Measurements from ENCODE around the gene S100A13.
"Not testable (repeated sequence)": the region's sequence is repeated elsewhere in the genome, so short reads cannot be mapped to it uniquely, and the experiment has no call there.

The S100A13 gene

GRCh38 chr1:153655333-153655732 lies 28.0 kb upstream of the S100A13 start:
- H3K27ac Mint-ChIP-seq: peak overlapping the region in 1 of 2 donors; percentile 36
- ATAC-seq: no peak
- H3K4me1 Mint-ChIP-seq: peaks cover 25% of the 10 kb centered on the region
- no peak for DNase-seq
- no peaks in the 10 kb centered on the region for H3K9me3 Mint-ChIP-seq
- no peaks in the 10 kb centered on the region for H3K27me3 Mint-ChIP-seq
- H3K4me3 Mint-ChIP-seq: no peak overlapping the region

DNA sequence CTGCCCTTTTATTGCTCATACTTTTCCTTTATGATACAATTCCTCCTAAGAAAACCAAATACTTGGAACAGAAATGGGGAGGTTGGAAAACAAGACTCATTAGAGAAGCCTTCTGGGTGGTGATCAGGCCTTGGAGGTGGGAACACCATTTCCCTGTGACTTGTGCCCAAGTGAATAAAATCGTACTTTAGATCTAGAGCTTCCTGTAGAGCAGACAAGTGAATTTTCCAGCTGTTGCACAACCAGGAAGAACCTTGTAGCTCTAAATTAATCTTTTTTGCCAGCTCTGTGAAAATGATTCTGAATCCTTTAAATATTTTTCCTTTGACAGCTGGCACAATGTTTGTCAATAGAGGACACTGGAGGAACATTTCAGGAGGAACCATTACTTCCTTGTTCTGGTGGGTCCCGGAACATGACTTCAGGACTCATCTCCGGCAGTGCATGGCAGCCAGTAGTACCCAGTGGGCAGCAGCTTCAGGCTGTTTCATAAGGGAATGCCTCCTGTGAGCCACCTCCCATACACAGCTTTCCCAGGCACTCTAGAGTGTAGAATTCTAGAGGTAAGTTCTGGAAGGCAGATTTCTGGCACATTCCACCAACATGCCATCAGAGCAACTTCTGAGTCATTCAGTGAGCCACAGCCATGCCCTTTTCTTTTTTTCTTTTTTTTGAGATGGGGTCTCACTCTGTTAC lies 25.6 kb upstream of the S100A13 start:
- Mint-ChIP-seq H3K4me1 (peaks cover 31% of the 10 kb centered on the region), H3K27ac (peak overlapping the region in 1 of 2 donors; percentile 77), H3K9me3 (no peaks in the 10 kb centered on the region), H3K4me3 (no peak overlapping the region), H3K27me3 (no peaks in the 10 kb centered on the region)
- ATAC-seq (no peak), DNase-seq (no peak)

DNA sequence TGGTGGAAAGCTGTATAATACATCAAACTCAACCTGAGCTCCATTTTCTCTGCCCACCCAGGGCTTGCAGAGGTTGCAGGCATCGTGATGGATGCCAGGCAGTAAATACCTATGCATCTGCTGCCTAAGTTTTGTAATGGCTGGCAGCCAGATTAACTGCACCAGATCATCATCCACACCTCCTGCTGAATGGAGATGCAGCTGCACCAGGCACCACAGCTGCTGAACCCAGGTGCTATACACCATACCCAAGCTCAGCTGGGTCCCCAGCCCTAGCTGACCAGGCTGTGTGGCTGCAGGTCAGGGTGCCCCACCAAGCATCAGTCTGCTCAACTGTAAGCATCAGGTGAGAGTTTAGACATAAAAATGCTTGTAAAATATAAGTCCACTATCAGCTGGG lies 24.5 kb upstream of the S100A13 start:
- H3K4me1 Mint-ChIP-seq: peaks cover 36% of the 10 kb centered on the region
- H3K27me3 Mint-ChIP-seq: no peaks in the 10 kb centered on the region
- no peaks in the 10 kb centered on the region for H3K9me3 Mint-ChIP-seq
- DNase-seq (no peak), ATAC-seq (no peak)
- no peak overlapping the region for H3K4me3 Mint-ChIP-seq
- H3K27ac Mint-ChIP-seq: no peak overlapping the region

GRCh38 chr1:153649863-153650235 lies 22.5 kb upstream of the S100A13 start:
- H3K9me3 Mint-ChIP-seq: no peaks in the 10 kb centered on the region
- H3K27ac Mint-ChIP-seq: peak overlapping the region; percentile 17 to 93
- no peak overlapping the region for H3K4me3 Mint-ChIP-seq
- DNase-seq: no peak
- H3K4me1 Mint-ChIP-seq: peaks cover 53% of the 10 kb centered on the region
- H3K27me3 Mint-ChIP-seq: no peaks in the 10 kb centered on the region
- ATAC-seq: peak; percentile 48

- no peaks in the 10 kb centered on the region for H3K27me3 Mint-ChIP-seq
- H3K4me3 Mint-ChIP-seq: no peak overlapping the region
- peaks cover 59% of the 10 kb centered on the region for H3K4me1 Mint-ChIP-seq
- ATAC-seq: peak; percentile 63
- H3K27ac Mint-ChIP-seq: peak overlapping the region; percentile 83 to 93
- DNase-seq: no peak
- H3K9me3 Mint-ChIP-seq: no peaks in the 10 kb centered on the region
Measured at GRCh38 chr1:153649137-153649862, 22.0 kb upstream of the S100A13 start.

DNA sequence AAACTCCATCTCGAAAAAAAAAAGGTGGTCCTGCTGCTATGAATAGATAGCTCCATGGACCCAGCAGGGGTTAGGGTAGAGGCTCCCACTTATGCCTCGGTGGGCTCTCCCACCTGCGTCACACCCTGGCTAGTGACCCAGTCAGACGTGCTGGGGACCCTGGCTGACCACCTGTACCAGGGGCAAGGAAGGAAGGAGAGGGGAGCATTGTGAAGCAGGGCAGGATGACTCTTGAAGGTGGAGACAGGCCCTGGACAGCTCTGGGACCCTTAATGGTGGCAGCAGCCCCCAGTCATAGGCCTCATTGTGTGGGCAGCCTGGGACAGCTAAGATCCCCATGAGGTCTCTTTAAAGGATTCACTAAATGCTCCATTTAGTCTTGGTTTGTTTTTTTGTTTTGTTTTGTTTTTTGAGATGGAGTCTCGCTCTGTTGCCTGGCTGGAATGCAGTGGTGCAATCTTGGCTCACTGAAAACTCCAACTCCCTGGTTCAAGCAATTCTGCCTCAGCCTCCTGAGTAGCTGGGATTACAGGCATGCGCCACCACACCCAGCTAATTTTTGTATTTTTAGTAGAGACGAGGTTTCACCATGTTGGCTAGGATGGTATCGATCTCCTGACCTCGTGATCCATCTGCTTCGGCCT lies 20.8 kb upstream of the S100A13 start:
- Mint-ChIP-seq H3K4me3 (no peak overlapping the region), H3K4me1 (peaks cover 71% of the 10 kb centered on the region), H3K27ac (peak overlapping the region in 1 of 2 donors; percentile 71), H3K27me3 (no peaks in the 10 kb centered on the region), H3K9me3 (no peaks in the 10 kb centered on the region)
- DNase-seq (no peak), ATAC-seq (peak; percentile 24)

GRCh38 chr1:153647346-153647714 lies 20.0 kb upstream of the S100A13 start:
- DNase-seq: no peak
- peak overlapping the region in 1 of 2 donors; percentile 93 for H3K27ac Mint-ChIP-seq
- H3K4me3 Mint-ChIP-seq: no peak overlapping the region

GRCh38 chr1:153646672-153647345 lies 19.5 kb upstream of the S100A13 start:
- ATAC-seq (no peak), DNase-seq (no peak)
- Mint-ChIP-seq H3K9me3 (no peaks in the 10 kb centered on the region), H3K27ac (peak overlapping the region in 1 of 2 donors; percentile 93), H3K4me1 (peaks cover 75% of the 10 kb centered on the region), H3K27me3 (no peaks in the 10 kb centered on the region), H3K4me3 (no peak overlapping the region)

More at GRCh38 chr1:153647346-153647714, 20.0 kb upstream of the S100A13 start:
- ATAC-seq: no peak
- Mint-ChIP-seq H3K9me3 (no peaks in the 10 kb centered on the region), H3K27me3 (no peaks in the 10 kb centered on the region), H3K4me1 (peaks cover 70% of the 10 kb centered on the region)

- no peak overlapping the region for H3K4me3 Mint-ChIP-seq
- ATAC-seq (no peak), DNase-seq (no peak)
- no peaks in the 10 kb centered on the region for H3K27me3 Mint-ChIP-seq
- H3K27ac Mint-ChIP-seq: peak overlapping the region in 1 of 2 donors; percentile 16
- peaks cover 67% of the 10 kb centered on the region for H3K4me1 Mint-ChIP-seq
- H3K9me3 Mint-ChIP-seq: no peaks in the 10 kb centered on the region
Measured at GRCh38 chr1:153643816-153644215, 16.5 kb upstream of the S100A13 start.

DNA sequence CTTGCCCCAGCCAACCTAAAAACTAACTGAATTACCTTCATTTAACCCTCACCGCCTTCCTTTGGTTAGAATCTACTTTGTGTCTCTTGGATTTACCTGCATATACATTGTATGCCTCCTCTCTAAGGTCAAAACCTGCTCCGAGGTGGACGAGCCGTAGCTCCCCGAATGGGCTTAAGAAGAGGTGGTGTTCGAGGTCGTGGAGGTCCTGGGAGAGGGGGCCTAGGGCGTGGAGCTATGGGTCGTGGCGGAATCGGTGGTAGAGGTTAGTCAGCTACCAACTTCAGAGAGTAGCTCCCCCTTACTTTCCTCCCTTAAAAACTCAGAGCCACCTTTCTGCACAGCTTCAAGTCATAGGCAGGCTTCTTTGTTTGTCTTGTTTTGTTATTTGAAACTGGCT lies 15.8 kb upstream of the S100A13 start:
- DNase-seq (no peak), ATAC-seq (no peak)
- H3K4me3 Mint-ChIP-seq: no peak overlapping the region
- H3K27ac Mint-ChIP-seq: peak overlapping the region in 1 of 2 donors; percentile 74
- H3K4me1 Mint-ChIP-seq: peaks cover 61% of the 10 kb centered on the region
- no peaks in the 10 kb centered on the region for H3K27me3 Mint-ChIP-seq
- no peaks in the 10 kb centered on the region for H3K9me3 Mint-ChIP-seq

- Mint-ChIP-seq H3K27me3 (no peaks in the 10 kb centered on the region), H3K4me1 (peaks cover 61% of the 10 kb centered on the region), H3K4me3 (no peak overlapping the region)
Measured at GRCh38 chr1:153642161-153642560, 14.9 kb upstream of the S100A13 start.

GRCh38 chr1:153640861-153641260 lies 13.6 kb upstream of the S100A13 start:
- DNase-seq: no peak
- Mint-ChIP-seq H3K27ac (peak overlapping the region in 1 of 2 donors; percentile 15), H3K9me3 (no peaks in the 10 kb centered on the region), H3K4me1 (peaks cover 60% of the 10 kb centered on the region), H3K4me3 (no peak overlapping the region), H3K27me3 (no peaks in the 10 kb centered on the region)
- ATAC-seq: no peak

More at GRCh38 chr1:153642161-153642560, 14.9 kb upstream of the S100A13 start:
- Mint-ChIP-seq H3K9me3 (no peaks in the 10 kb centered on the region), H3K27ac (peak overlapping the region in 1 of 2 donors; percentile 71)
- DNase-seq (no peak), ATAC-seq (no peak)

DNA sequence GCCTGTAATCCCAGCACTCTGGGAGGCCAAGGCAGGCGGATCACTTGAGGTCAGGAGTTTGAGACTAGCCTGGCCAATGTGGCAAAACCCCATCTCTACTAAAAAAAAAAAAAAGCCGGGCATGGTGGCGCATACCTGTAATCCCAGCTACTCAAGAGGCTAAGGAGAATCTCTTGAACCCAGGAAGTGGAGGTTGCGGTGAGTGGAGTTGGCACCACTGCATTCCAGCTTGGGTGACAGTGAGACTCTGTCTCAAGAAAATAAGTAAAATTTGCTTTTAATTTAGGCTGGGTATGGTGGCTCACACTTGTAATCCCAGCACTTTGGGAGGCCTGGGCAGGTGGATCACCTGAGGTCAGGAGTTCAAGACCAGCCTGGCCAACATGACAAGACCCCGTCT lies 12.9 kb upstream of the S100A13 start:
- DNase-seq, H3K9me3 Mint-ChIP-seq, ATAC-seq, H3K27me3 Mint-ChIP-seq, H3K4me3 Mint-ChIP-seq: not testable (repeated sequence)
- Mint-ChIP-seq H3K4me1 (peaks cover 59% of the 10 kb centered on the region), H3K27ac (peak overlapping the region in 1 of 2 donors; percentile 5)

- Mint-ChIP-seq H3K27ac (no peak overlapping the region), H3K9me3 (no peaks in the 10 kb centered on the region), H3K4me1 (peaks cover 51% of the 10 kb centered on the region), H3K27me3 (no peaks in the 10 kb centered on the region), H3K4me3 (no peak overlapping the region)
- ATAC-seq: no peak
- no peak for DNase-seq
Measured at GRCh38 chr1:153639280-153639679, 12.0 kb upstream of the S100A13 start.

- ATAC-seq (no peak), DNase-seq (no peak)
- Mint-ChIP-seq H3K4me1 (peaks cover 46% of the 10 kb centered on the region), H3K27ac (peak overlapping the region; percentile 50 to 93), H3K9me3 (no peaks in the 10 kb centered on the region), H3K4me3 (no peak overlapping the region), H3K27me3 (no peaks in the 10 kb centered on the region)
Measured at GRCh38 chr1:153638261-153638660, 11.0 kb upstream of the S100A13 start.
